ENCODE data around the gene TASOR2.

TASOR2 gene

DNA sequence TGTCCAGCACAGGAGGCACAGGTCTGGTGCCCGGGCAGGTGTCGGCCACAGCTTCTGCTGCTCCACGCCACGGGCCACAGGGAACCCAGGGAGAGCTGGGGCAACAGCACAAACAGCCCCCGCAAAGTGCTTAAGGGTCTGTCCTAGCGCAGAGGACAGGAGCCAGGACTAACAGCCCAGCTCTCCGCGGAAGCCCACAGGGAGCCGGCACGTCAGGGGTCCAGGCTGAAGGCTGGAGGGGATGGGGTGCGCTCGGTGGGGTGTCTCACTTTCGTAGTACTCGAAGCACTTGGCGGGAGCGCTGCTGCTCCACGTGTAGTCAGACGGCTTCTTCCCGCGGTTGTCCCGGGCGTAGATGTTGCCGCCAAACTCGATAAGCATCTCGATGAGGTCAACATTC is 43.1 kb upstream of the TASOR2 start:
- DNase-seq (ENCODE audit: low read depth) = no peak
- H3K4me3 ChIP-seq (ENCODE audit: low read depth, low read length) = no peak overlapping the region
- TF ChIP-seq, protein P1, sequence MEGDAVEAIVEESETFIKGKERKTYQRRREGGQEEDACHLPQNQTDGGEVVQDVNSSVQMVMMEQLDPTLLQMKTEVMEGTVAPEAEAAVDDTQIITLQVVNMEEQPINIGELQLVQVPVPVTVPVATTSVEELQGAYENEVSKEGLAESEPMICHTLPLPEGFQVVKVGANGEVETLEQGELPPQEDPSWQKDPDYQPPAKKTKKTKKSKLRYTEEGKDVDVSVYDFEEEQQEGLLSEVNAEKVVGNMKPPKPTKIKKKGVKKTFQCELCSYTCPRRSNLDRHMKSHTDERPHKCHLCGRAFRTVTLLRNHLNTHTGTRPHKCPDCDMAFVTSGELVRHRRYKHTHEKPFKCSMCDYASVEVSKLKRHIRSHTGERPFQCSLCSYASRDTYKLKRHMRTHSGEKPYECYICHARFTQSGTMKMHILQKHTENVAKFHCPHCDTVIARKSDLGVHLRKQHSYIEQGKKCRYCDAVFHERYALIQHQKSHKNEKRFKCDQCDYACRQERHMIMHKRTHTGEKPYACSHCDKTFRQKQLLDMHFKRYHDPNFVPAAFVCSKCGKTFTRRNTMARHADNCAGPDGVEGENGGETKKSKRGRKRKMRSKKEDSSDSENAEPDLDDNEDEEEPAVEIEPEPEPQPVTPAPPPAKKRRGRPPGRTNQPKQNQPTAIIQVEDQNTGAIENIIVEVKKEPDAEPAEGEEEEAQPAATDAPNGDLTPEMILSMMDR (IDR thresholded peaks at IDR 0.05; ENCODE audit: control insufficient read depth, extremely low read depth, insufficient read depth) = no peak

DNA sequence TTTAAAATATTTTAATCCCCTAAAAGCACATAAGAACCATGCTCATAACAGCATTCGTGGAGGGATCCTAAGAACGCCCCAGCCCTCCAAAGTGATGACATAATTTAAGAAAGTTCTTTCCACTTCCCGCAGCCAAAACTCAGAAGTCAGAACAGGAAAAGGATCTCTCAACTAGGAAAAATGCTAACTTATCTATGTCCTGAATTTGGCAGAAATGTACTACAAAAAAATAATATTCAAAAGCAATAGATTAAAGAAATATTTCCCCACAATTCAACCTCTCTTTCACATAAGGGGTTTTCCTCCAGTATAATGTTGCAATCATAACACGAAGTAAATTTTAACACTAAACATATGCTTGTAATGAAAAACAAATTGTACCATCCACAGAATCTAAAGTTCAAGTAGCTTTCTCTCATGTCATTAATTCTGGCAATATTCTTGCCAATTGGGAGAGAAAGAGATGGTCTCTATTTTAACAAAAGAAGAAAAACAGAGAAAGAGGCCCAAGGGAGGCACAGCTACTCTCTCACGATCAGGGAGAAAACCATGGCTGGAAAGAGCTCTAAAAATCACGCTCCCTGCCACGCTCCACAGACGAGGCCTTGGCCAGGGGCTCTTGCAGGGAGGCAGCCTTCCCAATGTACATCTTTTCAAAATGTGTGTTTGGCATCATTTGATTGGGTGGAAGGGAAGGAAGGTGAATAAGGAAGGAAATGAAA is 41.1 kb upstream of the TASOR2 start:
- no peak overlapping the region for H3K4me3 ChIP-seq (ENCODE audit: low read depth, low read length)
- DNase-seq (ENCODE audit: low read depth) = no peak
- TF ChIP-seq, protein P1 (IDR thresholded peaks at IDR 0.05; ENCODE audit: control insufficient read depth, extremely low read depth, insufficient read depth) = no peak

DNA sequence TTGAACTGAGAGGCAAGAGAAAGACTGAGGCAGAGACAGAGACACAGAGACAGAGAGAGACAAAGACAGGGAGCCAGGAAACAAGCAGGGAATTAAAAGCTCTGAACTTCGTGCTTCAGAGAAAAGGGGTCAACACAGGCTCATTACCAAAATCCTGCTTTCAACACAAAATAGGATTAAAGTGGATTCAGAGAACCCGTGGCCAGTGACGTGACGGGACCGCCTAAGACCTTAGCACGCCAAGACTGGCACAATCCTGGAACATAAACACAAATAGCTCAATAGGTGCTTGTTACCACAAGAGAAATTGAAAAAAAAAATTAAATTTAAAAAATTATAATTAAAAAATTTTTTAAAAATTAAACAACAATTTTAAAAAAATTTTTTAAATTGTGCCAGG is 39.7 kb upstream of the TASOR2 start:
- TF ChIP-seq, protein P1 (IDR thresholded peaks at IDR 0.05; ENCODE audit: control insufficient read depth, extremely low read depth, insufficient read depth) = no peak
- no peak overlapping the region for H3K4me3 ChIP-seq (ENCODE audit: low read depth, low read length)
- no peak for DNase-seq (ENCODE audit: low read depth)

DNA sequence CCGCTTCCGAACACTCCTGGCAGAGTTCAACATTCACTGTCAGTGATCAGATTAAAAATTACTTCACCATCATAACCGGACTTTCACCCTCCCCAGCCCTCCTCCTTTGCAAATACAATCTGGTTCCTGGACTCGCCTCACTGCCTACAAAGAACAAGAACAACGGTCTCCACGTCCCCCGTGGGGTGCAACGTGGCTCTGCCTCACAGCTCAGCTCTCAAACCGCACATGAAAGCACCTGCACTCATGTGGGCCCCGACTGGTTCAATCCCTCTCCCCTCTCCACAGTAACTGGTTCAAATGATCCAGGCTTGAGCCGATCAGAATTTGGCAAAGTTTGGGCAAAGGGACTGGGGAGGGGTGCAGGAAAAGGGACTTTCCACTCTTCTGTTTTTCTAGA is 39.3 kb upstream of the TASOR2 start:
- TF ChIP-seq, protein P1 (IDR thresholded peaks at IDR 0.05; ENCODE audit: control insufficient read depth, extremely low read depth, insufficient read depth) = no peak
- no peak for DNase-seq (ENCODE audit: low read depth)
- H3K4me3 ChIP-seq (ENCODE audit: low read depth, low read length) = no peak overlapping the region

DNA sequence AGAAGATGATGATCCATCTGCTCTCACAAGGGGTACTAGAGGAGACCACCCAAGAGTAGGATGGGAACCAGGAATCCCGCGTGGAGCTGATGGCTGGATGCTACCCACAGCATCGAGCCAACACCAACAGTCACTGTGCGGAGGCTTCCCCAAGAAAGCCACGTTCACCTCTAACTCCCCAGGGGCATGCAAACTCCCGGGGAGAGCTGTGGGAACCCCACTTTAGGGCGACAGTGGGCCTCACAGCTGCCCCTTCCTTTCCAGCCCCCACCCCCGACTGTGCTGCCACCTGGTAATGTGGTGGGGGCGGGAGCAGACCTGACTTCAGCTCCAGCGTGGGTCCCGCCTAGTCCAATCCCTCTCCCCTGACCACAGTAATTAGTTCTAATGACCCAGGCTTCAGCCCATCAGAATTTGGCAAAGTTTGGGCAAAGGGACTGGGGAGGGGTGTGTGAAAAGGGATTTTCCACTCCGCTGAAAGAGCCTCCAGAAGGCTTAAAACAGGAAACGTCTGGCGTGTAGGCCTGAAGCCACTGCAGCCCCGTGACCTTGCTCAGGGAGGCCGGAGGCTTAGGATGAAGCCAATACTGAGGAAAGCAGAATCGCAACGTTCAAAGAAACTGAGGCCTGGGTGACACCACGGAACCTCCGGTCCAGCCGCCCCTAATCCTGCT is 38.6 kb upstream of the TASOR2 start:
- DNase-seq (ENCODE audit: low read depth) = no peak
- TF ChIP-seq, protein P1 (IDR thresholded peaks at IDR 0.05; ENCODE audit: control insufficient read depth, extremely low read depth, insufficient read depth) = no peak
- H3K4me3 ChIP-seq (ENCODE audit: low read depth, low read length) = no peak overlapping the region

DNA sequence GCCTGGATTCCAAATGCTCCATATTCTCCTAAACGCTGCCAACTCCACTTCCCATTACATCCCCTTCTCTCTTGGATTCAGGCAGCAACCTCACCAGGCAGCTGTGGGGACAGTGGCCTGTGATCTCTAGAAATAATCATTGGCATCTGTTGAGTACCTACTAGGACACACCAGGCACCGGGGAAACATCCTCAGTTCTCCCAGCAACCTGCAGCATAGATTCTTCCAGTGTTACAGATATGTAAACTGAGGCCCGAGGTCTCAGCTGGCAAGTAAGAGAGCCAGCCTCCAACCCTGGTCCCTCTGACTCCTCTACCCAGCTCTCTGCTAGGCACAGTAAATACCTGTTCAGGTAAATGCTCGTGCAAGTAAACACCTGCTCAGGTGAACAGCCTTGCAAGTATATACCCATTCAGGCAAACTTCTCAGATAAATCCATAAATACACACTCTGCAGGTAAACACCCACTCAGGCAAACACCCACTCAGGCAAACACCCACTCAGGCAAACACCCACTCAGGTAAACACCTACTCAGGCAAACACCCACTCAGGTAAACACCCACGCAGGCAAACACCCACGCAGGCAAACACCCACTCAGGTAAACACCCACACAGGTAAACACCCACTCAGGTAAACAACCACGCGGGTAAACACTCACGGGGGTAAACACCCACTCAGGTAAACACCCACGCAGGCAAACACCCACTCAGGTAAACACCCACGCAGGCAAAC is 37.0 kb upstream of the TASOR2 start:
- TF ChIP-seq, protein P1 (IDR thresholded peaks at IDR 0.05; ENCODE audit: control insufficient read depth, extremely low read depth, insufficient read depth) = no peak
- DNase-seq (ENCODE audit: low read depth) = no peak
- H3K4me3 ChIP-seq (ENCODE audit: low read depth, low read length) = no peak overlapping the region

Measured in LNCaP clone FGC (cell line).